Right atrium auricular region (tissue), 2 donors: ENCODE measurements around the gene C9orf72. TPM values are rescaled to one million over a fixed set of nuclear protein-coding genes. Genes with fewer than 3 reads are reported as not detected.
A peak's percentile ranks its signal among the peaks of the same experiment; 100 is the strongest.
"Not testable (repeated sequence)": the region's sequence is repeated elsewhere in the genome, so short reads cannot be mapped to it uniquely, and the experiment has no call there.

Source experiments
- DNase-seq: peaks from one replicate; pipeline ENCODE4 v3.0.0-alpha.2; 2019; ENCODE audit warnings: low spot score
- H3K27ac ChIP-seq, 2 donors: fragments of 200-600 bp; sonication (generic); 1 replicate in 1 of 2; 2 replicates in 1 of 2; pipeline ENCODE4 v1.5.1; 2016 to 2019
- H3K27me3 ChIP-seq, 2 donors: fragments of 200-600 bp; sonication (generic); one replicate each; pipeline versions ENCODE4 v1.5.1 to v1.6.0; 2017 to 2019
- H3K36me3 ChIP-seq: fragments of 200-600 bp; sonication (generic); one replicate; pipeline ENCODE4 v1.5.1; 2016
- H3K4me1 ChIP-seq, 2 donors: fragments of 200-600 bp; sonication (generic); one replicate each; pipeline versions ENCODE4 v1.5.1 to v1.6.0; 2017 to 2019
- H3K4me3 ChIP-seq, 2 donors: fragments of 200-600 bp; sonication (generic); 1 replicate in 1 of 2; 2 replicates in 1 of 2; pipeline ENCODE4 v1.5.1; 2017 to 2019; ENCODE audit warnings: mild to moderate bottlenecking in 1 of 2, moderate library complexity in 1 of 2
- H3K9me3 ChIP-seq, 2 donors: fragments of 200-600 bp; sonication (generic); one replicate each; pipeline ENCODE4 v1.5.1; 2019
- total RNA-seq, 2 donors: library from RNA; depleted of rRNA; stranded (reverse); fragments of >200 nt; gene quantifications; one replicate each; pipeline ENCODE4 v1.1.0, GENCODE V29; 2016
- TF ChIP-seq, protein P1 (sequence below), 2 donors: fragments of 200-600 bp; sonication (generic); IDR thresholded peaks; one replicate each; pipeline ENCODE4 v1.5.1; 2019; ENCODE audit warnings: antibody characterized with exemption in 2 of 2

C9orf72 gene, protein sequence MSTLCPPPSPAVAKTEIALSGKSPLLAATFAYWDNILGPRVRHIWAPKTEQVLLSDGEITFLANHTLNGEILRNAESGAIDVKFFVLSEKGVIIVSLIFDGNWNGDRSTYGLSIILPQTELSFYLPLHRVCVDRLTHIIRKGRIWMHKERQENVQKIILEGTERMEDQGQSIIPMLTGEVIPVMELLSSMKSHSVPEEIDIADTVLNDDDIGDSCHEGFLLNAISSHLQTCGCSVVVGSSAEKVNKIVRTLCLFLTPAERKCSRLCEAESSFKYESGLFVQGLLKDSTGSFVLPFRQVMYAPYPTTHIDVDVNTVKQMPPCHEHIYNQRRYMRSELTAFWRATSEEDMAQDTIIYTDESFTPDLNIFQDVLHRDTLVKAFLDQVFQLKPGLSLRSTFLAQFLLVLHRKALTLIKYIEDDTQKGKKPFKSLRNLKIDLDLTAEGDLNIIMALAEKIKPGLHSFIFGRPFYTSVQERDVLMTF
- total RNA-seq = 10 to 100 TPM in 1 of 2 donors, 1 to 10 TPM in 1; 8.4 to 10.3 TPM

DNA sequence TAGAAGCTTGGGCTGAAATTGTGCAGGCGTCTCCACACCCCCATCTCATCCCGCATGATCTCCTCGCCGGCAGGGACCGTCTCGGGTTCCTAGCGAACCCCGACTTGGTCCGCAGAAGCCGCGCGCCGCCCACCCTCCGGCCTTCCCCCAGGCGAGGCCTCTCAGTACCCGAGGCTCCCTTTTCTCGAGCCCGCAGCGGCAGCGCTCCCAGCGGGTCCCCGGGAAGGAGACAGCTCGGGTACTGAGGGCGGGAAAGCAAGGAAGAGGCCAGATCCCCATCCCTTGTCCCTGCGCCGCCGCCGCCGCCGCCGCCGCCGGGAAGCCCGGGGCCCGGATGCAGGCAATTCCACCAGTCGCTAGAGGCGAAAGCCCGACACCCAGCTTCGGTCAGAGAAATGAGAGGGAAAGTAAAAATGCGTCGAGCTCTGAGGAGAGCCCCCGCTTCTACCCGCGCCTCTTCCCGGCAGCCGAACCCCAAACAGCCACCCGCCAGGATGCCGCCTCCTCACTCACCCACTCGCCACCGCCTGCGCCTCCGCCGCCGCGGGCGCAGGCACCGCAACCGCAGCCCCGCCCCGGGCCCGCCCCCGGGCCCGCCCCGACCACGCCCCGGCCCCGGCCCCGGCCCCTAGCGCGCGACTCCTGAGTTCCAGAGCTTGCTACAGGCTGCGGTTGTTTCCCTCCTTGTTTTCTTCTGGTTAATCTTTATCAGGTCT is at the start of gene C9orf72:
C9orf72 (minus strand) TSS at position 564 of the 716 bp plus-strand sequence. CDS start 6,361 bp downstream, outside the sequence.
- no peaks in the 10 kb centered on the region for H3K9me3 ChIP-seq
- H3K27me3 ChIP-seq = no peaks in the 10 kb centered on the region
- TF ChIP-seq, protein P1, sequence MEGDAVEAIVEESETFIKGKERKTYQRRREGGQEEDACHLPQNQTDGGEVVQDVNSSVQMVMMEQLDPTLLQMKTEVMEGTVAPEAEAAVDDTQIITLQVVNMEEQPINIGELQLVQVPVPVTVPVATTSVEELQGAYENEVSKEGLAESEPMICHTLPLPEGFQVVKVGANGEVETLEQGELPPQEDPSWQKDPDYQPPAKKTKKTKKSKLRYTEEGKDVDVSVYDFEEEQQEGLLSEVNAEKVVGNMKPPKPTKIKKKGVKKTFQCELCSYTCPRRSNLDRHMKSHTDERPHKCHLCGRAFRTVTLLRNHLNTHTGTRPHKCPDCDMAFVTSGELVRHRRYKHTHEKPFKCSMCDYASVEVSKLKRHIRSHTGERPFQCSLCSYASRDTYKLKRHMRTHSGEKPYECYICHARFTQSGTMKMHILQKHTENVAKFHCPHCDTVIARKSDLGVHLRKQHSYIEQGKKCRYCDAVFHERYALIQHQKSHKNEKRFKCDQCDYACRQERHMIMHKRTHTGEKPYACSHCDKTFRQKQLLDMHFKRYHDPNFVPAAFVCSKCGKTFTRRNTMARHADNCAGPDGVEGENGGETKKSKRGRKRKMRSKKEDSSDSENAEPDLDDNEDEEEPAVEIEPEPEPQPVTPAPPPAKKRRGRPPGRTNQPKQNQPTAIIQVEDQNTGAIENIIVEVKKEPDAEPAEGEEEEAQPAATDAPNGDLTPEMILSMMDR (IDR thresholded peaks at IDR 0.05) = no peak
- peaks cover 0 to 33% of the 10 kb centered on the region in 2 donors for H3K4me1 ChIP-seq
- DNase-seq = peak; percentile 65
- no peaks in the 10 kb centered on the region for H3K36me3 ChIP-seq
- H3K4me3 ChIP-seq = peak within 1 kb of the TSS; percentile 82 to 87
- peak within 1 kb of the TSS; percentile 98 to 99 for H3K27ac ChIP-seq

DNA sequence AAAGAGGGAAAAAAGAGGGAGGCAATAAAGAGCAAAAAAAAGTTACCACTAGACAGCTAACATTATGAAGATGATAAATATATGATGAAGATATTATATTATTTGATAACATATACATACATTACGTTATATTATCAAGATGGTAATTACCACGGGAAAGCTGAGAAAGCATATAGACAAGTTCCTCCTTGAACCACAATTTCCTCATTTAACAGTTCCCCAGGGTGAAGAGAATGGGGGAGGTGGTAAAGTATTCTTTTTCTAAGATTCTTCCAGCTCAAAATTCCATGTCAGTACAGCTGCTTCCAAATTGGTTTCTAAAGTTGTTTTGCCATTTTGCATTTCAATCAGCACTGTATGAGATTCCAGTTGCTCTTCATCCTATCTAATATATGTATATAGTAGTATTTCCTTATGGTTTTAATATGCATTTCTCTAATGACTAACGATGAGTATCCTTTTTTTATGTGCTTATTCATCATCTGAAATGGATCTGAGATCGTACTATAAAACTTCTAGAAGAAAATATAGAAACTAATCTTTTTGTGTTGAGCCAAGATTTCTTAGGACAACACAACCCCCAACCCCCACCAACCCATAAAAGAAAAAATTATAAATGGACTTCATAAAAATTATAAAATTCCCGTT is 49.5 kb upstream of the C9orf72 start:
- Histone ChIP-seq H3K9me3 (no peaks in the 10 kb centered on the region), H3K27me3 (no peaks in the 10 kb centered on the region), H3K36me3 (no peaks in the 10 kb centered on the region), H3K4me1 (no peaks in the 10 kb centered on the region), H3K4me3 (no peak overlapping the region), H3K27ac (no peak overlapping the region)
- no peak for DNase-seq
- TF ChIP-seq, protein P1 (IDR thresholded peaks at IDR 0.05) = no peak

DNA sequence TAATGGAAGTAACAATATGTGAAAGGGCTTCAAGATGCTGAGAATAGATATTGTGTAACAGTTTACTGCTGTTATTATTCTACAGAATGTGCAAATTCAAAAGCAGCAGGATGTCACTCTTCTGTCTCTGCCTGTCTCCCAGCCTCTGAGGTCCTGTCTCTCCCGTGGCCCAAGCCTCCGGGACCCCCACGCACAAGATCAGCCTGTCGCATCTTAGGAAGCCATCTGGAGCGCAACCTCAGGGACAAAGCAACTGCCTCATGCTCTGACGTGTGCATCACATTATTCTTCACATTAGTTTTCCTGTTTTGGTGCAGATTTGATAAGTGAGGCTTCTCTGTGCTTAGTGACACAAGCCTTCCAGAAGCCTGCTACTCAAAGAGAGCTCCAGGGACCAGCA is 46.5 kb upstream of the C9orf72 start:
- no peak for DNase-seq
- H3K36me3 ChIP-seq = no peaks in the 10 kb centered on the region
- no peaks in the 10 kb centered on the region for H3K9me3 ChIP-seq
- no peak overlapping the region for H3K4me3 ChIP-seq
- TF ChIP-seq, protein P1 (IDR thresholded peaks at IDR 0.05) = no peak
- H3K27me3 ChIP-seq = no peaks in the 10 kb centered on the region
- no peak overlapping the region for H3K27ac ChIP-seq
- no peaks in the 10 kb centered on the region for H3K4me1 ChIP-seq

DNA sequence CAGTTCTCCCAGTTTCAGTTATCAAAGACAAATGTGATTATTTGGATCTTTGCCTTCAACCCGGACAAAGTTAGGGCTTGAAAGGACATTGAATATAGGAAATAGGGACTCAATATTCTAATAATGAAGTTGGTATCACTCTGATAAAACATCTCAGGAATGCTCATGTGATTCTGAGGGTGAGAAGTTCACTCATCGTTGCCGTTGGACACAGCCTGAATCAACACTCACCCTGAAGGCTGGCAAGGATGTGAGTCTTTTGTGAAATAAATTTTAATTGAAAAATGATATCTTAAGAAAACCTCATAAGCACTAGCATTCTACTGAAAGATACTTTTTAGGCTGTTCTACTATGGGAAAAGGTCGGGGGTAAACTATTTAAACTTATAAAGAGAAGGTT is 44.8 kb upstream of the C9orf72 start:
- Histone ChIP-seq H3K4me1 (no peaks in the 10 kb centered on the region), H3K27me3 (no peaks in the 10 kb centered on the region), H3K36me3 (no peaks in the 10 kb centered on the region), H3K4me3 (no peak overlapping the region), H3K9me3 (no peaks in the 10 kb centered on the region), H3K27ac (no peak overlapping the region)
- TF ChIP-seq, protein P1 (IDR thresholded peaks at IDR 0.05) = no peak
- DNase-seq = no peak

DNA sequence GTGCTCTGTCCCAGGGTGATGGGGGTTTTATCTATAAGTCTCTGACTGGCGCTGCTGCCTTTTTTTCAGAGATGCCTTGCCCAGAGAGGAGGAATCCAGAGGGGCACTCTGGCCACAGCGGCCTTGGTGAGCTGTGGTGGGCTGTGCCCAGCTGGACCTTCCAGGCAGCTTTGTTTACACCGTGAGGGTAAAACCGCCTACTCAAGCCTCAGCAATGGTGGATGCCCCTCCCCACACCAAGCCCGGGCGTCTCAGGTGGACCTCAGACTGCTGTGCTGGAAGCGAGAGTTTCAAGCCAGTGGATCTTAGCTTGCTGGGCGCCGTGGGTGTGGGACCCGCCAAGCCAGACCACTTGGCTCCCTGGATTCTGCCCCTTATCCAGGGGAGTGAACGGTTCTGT is 41.3 kb upstream of the C9orf72 start:
- no peak for DNase-seq
- H3K27me3 ChIP-seq = no peaks in the 10 kb centered on the region
- TF ChIP-seq, protein P1 (IDR thresholded peaks at IDR 0.05) = no peak
- H3K27ac ChIP-seq = no peak overlapping the region
- no peaks in the 10 kb centered on the region for H3K4me1 ChIP-seq
- no peaks in the 10 kb centered on the region for H3K36me3 ChIP-seq
- no peaks in the 10 kb centered on the region for H3K9me3 ChIP-seq
- no peak overlapping the region for H3K4me3 ChIP-seq

DNA sequence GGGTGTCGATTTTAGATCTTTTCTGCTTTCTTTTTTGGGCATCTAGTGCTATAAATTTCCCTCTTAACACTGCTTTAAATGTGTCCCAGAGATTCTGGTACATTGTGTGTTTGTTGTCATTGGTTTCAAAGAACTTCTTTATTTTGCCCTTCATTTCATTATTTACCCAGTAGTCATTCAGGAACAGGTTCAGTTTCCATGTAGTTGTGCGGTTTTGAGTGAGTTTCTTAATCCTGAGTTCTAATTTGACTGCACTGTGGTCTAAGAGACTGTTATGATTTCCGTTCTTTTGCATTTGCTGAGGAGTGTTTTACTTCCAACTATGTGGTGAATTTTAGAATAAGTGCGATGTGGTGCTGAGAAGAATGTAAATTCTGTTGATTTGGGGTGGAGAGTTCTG is 38.8 kb upstream of the C9orf72 start:
- DNase-seq = not testable (repeated sequence)

More for the DNA sequence above, 38.8 kb upstream of the C9orf72 start:
- not testable (repeated sequence) for H3K9me3 ChIP-seq, H3K36me3 ChIP-seq, H3K4me1 ChIP-seq, H3K27me3 ChIP-seq, H3K4me3 ChIP-seq, H3K27ac ChIP-seq
